Limb (tissue), 2 donors: ENCODE results near the gene PARP6.

Source experiments
- DNase-seq, 2 donors: peaks; one replicate each; pipeline ENCODE4 v3.0.0-alpha.2; 2016; ENCODE audit errors: extremely low spot score in 2 of 2

PARP6 gene

GRCh38 chr15:72272213-72272996, at the start of gene PARP6:
Gene PARP6 (minus strand): TSS chr15:72272554. CDS start chr15:72267477, 5,077 bp downstream.
- DNase-seq = peak; percentile 98 to 99

DNA sequence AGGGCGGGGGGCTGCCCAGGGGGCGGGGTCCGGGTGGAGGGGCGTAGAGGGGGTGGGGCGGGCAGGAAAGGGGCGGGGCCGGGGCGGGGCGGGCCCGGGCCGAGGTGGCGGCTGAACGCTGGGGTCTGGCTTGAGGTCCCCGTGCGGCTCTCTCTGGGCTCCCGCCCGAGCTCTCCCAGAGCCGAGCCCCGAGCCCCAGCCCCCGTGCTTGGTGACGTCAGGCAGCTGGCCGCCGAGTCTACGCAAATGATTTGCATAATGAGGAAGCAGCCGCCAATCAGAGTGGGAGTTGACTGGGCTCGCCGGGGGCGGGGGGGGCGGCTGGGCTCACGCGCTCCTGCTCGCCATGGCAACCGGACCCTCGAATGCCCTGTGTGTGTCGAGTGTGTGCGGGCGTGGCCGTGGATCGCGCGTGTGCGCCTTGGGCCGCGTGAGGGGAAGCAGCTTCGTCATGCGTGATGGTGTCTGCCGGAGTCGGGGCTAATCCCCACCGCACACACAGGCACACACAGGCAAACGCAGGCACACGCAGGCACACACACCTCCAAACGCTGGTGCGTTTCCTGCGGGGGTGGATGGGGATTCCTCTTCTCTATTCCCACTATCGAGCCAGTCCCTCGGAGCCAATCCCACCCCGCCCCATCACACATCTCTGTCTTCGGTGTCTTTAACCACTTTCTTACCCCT, 47.8 kb upstream of the PARP6 start, which contains the start of gene CELF6:
CELF6 (minus strand) TSS at position 173 of the 687 bp plus-strand sequence. CDS start 283 bp downstream, outside the sequence.
- peak; percentile 64 to 92 for DNase-seq

DNA sequence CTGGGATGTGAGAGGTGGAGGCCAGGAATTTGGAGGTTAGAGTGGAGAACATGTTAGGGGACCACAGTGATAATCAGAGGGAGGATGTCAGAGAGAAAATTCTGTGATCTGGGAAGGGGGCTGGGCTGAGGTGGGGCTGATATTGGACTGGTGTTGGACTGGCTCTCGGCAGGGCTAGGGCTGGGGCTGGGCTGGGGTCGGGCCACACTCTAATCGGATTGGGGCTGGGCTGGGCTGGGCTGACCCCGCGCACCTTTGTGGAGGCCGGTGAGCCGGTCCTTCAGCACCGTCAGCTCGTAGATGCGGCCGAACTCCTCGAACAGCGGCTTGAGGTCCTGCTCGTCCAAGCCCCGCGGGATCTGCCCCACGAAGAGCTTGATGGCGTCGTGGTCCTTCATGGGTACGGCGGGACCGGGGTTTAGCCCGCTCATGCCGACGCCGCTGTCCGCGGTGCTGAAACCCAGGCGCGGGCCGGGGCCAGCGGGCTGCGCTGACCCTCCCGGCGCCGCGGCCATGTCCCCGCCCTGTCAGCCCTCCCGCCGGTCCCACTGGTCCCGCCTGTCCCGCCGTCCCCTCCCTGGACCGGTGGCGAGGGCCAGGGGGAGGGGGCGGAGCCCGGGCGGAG, 47.1 kb upstream of the PARP6 start:
- peak; percentile 45 to 87 for DNase-seq

GRCh38 chr15:72318408-72318942, 46.1 kb upstream of the PARP6 start:
- DNase-seq = no peak

GRCh38 chr15:72315706-72316370, 43.5 kb upstream of the PARP6 start:
- DNase-seq = peak in 1 of 2 donors; percentile 58

GRCh38 chr15:72313881-72314280, 41.5 kb upstream of the PARP6 start:
- DNase-seq = no peak

- no peak for DNase-seq
Measured at GRCh38 chr15:72313448-72313840, 41.1 kb upstream of the PARP6 start.

DNA sequence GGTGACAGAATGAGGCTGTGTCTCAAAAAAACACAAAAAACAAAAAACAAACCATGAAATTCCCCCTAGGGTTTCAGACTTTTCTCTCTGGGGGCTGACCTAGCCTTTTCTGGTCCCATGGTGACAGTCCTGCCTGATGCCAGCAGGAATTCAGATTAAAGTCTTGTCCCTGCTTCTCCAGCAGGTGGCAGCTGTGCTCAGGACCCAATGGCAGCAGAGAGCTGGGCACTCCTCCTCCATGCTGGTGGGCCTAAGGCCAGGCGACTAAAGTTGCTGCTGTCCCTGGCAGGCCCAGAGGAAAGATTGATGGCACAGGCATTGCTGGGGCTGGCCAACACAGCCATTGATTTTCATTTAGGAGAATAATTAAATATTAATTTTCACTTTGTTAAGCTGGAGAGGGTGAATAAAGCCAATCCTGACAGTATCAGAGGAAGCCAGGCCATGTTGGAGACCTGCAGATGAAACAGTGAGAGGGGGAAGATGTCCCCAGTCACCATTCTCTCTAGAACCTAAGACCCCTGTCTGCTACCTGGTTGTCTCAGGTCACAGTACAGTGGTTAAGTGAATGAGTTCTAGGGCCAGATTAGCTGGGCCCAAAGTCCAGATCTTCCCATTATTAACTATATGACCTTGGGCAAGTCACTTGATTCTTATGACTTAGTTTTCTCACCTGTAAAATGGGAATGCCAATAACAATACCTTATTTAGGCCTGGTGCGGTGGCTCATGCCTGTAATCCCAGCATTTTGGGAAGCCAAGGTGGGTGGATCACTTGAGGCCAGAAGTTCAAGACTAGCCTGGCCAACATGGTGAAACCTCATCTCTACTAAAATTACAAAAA, 40.5 kb upstream of the PARP6 start:
- DNase-seq = peak; percentile 20 to 58

DNA sequence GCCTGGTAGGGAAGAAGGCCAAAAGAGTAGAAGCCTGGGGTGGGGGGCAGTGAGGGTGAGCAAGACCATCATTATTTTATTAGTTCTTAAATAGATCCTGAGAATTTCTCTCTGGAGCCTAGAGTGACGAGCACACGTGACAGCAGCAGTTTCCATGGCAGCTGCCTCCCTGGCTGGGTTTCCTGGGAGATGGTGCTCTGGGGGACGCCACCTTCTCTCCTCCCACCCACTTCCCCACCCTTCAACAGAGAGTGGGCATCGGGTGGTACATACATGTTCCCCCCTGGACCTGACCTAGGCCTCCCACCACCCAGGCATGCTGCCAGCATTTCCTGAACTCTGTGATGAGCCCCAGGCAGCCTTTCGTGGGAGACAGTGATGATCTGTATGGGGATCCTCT, 34.7 kb upstream of the PARP6 start:
- no peak for DNase-seq

DNA sequence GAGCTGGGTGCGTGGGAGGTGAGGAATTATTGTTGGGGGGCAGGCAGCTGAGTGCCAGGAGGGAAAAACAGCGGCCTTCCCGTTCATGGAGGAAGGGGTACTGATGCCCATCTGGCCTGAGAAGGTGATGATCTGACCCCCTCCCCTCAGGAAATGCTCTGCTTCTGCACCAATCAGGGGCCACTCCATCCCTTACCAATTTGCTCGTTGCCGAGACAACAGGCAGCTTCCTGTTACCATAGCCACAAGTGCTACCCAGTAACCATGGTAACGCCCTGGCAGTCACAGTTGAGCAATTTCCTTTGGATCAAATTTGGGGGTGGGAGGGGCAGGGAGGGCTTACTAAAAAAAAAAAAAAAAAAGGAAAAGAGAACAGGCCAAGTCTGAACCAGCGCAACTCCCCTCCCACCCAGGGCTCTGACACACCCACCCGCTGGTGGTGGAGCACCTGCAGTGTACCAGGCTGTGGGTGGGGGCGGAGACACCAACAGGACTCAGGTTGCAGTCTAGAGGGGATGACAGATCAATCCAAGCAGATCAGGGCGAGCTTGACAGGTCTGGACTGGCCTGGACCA, 33.9 kb upstream of the PARP6 start:
- DNase-seq = peak in 1 of 2 donors; percentile 54

DNA sequence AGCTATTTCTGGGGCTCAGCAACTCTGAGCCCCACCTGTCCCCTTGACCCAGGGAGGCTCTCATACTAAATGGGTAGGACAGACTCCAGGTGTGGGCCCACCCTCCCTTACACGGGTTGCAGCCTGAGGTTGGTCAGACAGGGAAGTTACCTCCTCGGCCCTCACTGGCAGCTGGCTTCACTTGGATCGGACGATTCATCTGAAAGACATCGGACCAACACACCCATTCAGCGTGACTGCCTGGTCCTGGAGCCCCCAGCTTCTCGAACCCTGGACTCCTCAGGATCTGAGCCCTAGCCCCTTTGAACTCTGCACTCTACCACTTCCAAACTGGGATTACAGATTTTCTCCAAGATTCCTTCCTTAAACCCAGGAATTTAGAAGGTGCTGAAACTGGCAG, 32.2 kb upstream of the PARP6 start:
- DNase-seq = no peak

GRCh38 chr15:72302955-72303354, 30.6 kb upstream of the PARP6 start:
- DNase-seq = no peak

GRCh38 chr15:72289597-72290325, 17.4 kb upstream of the PARP6 start:
- DNase-seq = no peak

GRCh38 chr15:72288796-72289596, 16.6 kb upstream of the PARP6 start:
- DNase-seq = no peak

DNA sequence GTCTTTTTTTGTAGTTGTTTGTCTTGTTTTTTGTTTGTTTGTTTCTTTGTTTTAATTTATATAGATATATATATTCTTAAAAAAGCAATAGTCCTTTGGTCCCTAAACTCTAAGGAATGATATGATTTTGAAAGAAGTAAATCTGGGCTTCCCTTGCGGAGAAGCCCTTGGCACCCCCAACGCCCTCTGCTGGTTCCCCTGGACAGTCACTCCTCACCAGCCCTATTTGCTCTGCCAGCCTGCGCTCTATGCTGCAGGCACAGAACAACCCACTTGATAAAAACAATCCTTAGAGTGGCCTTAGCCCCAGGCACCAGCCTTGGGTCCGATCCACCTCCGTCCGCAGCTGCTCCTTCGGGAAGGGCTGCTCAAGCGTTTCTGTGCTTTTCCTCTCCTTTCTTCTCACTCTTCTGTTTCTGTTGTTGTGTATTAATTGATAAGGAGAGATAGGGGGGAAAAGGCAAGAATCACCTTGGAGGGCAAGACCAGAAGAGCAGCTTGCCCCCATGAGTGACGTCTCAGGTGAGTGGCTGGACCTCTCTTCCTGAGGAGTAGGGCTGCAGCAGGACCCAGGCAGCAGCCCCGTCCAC, 13.7 kb upstream of the PARP6 start:
- no peak for DNase-seq

DNA sequence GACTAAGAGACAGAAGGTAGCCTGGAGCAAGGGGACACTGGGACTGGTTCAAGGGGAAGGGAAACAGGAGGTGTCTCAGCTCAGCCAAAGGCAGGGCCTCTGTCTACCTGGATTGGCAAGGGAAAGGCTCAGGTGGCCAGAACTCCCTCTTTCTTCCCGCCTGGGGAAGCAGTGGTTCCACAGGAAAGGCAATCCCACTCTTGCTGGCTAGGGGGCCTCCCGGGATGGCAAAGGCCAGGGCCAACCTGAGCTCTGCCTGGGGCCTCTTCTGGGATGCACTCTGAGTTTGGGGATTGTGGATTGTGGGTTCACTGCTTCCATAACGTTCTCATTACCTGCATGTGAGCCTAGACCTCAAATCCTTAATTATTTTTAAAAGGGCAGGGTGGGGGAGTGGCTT, 13.0 kb upstream of the PARP6 start:
- no peak for DNase-seq

GRCh38 chr15:72284781-72285180, 12.4 kb upstream of the PARP6 start:
- no peak for DNase-seq

DNA sequence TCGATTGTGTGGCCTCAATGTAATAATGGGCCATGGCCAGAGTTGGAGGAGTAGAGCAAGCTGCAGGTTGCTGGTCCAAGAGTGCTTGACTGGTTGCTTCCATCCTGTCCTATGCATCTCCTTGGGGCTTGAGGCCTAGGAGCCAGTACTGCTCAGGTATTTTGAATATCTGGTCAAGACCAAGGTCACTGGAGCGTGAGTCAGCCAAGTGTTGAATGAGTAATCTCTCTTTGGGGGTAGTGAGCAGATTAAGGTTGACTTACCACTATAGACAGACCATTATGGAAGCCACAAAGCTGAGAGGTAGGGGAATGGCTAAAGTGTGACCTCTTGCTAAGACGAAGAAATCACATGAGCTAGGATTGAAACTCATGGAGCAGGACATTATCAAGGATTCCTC, 9.4 kb upstream of the PARP6 start:
- DNase-seq = no peak
